MCF 10A (cell line): ENCODE data around the gene SCN1B. TPM values are rescaled to one million over a fixed set of nuclear protein-coding genes. Genes with fewer than 3 reads are reported as not detected.

Experiments
- BruUV-seq: library from RNA; stranded (reverse); fragments of 400-500 nt; replicated peaks from 2 replicates; lab custom pipeline; 2021; lab: Mats Ljungman, UMichigan
- CTCF ChIA-PET: fragments of 300-600 bp; sonication (Branson Sonifier 250); formaldehyde crosslinking; extraction: SDS; loops from one replicate; lab custom pipeline; 2021; ENCODE audit warnings: antibody characterized with exemption, inconsistent platforms; lab: Yijun Ruan, JAX
- POLR2A ChIA-PET: fragments of 300-600, 350-650 bp; sonication (Branson Sonifier 250); formaldehyde crosslinking; extraction: SDS; loops from one replicate; lab custom pipeline; 2020; ENCODE audit warnings: antibody characterized with exemption, inconsistent platforms; lab: Yijun Ruan, JAX
- DNase-seq: peaks from one replicate; pipeline ENCODE4 v3.0.0-alpha.2; 2018; ENCODE audit not compliant: unreplicated experiment
- H3K27ac Mint-ChIP-seq: one replicate; pipeline ENCODE4 v1.8.0; 2022; ENCODE audit warnings: mild to moderate bottlenecking, low read depth, mixed read lengths; ENCODE audit not compliant: unreplicated experiment
- H3K27me3 Mint-ChIP-seq: one replicate; pipeline ENCODE4 v1.8.0; 2022; ENCODE audit warnings: mixed read lengths; ENCODE audit not compliant: insufficient read depth, unreplicated experiment
- H3K36me3 Mint-ChIP-seq: one replicate; pipeline ENCODE4 v1.8.0; 2022; ENCODE audit warnings: mild to moderate bottlenecking, moderate library complexity, mixed read lengths; ENCODE audit not compliant: insufficient read depth, unreplicated experiment
- H3K4me1 Mint-ChIP-seq: one replicate; pipeline ENCODE4 v1.8.0; 2022; ENCODE audit warnings: mixed read lengths; ENCODE audit not compliant: insufficient read depth, unreplicated experiment
- H3K4me3 Mint-ChIP-seq: one replicate; pipeline ENCODE4 v1.8.0; 2022; ENCODE audit warnings: mild to moderate bottlenecking, moderate library complexity, mixed read lengths; ENCODE audit not compliant: unreplicated experiment
- H3K9me3 Mint-ChIP-seq: one replicate; pipeline ENCODE4 v1.8.0; 2022; ENCODE audit warnings: mixed read lengths; ENCODE audit not compliant: unreplicated experiment
- intact Hi-C: fragments of 100-400 bp; cut with micrococcal nuclease; formaldehyde crosslinking; loops from 2 replicates; pipeline ENCODE4 v1.14.1; 2022
- total RNA-seq: library from RNA; stranded (reverse); gene quantifications from 2 replicates; pipeline ENCODE4 v1.2.3, GENCODE V29; 2022
- TF ChIP-seq, protein P1 (sequence below): fragments of 200-600 bp; IDR thresholded peaks from one replicate; pipeline ENCODE4 v1.8.0; 2022; ENCODE audit warnings: antibody characterized with exemption, mild to moderate bottlenecking; ENCODE audit not compliant: unreplicated experiment

SCN1B gene
- total RNA-seq, 1 experiment from 2014 or later: 0.19 TPM

DNA sequence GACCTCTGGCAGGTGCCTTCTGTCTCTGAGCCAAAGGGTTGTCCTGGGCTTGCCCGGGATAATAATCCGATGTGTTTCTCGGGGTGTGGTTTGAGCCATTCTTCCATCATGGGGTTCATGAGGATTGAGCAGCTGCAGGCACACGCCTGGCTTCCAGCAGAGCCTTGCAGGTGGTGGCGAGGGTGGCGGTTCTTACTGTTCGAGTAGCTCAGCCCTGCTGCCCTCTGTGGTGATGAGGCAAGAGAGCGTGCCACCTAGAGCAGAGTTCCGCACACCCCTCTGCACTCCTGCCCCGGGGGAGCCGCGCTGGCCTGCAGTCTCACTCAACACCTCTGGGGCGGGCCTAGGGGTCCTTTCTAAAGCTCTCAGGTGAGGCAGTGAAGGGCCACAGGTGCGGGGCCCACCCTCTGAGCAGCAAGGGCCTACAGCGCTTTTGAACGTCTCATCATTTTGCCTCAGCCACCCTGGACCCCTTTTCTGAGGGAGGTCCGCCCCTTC is 3.8 kb downstream of the SCN1B start:
- ChIA-PET CTCF (interaction anchor here (0.6 to 2.1 kb wide), 5 partner anchors 8 to 80 kb away, joined by 3 to 11 read pairs (median 3); no protein-coding TSS in a partner anchor), POLR2A (no interaction called here)
- Mint-ChIP-seq H3K4me1 (peaks cover 6% of the 10 kb centered on the region), H3K36me3 (no peaks in the 10 kb centered on the region), H3K4me3 (no peak overlapping the region), H3K27ac (no peak overlapping the region), H3K27me3 (peaks cover 31% of the 10 kb centered on the region), H3K9me3 (no peaks in the 10 kb centered on the region)
- no TSS peak for BruUV-seq
- TF ChIP-seq, protein P1, sequence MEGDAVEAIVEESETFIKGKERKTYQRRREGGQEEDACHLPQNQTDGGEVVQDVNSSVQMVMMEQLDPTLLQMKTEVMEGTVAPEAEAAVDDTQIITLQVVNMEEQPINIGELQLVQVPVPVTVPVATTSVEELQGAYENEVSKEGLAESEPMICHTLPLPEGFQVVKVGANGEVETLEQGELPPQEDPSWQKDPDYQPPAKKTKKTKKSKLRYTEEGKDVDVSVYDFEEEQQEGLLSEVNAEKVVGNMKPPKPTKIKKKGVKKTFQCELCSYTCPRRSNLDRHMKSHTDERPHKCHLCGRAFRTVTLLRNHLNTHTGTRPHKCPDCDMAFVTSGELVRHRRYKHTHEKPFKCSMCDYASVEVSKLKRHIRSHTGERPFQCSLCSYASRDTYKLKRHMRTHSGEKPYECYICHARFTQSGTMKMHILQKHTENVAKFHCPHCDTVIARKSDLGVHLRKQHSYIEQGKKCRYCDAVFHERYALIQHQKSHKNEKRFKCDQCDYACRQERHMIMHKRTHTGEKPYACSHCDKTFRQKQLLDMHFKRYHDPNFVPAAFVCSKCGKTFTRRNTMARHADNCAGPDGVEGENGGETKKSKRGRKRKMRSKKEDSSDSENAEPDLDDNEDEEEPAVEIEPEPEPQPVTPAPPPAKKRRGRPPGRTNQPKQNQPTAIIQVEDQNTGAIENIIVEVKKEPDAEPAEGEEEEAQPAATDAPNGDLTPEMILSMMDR: no peak
- intact Hi-C loops: no loop called here
- DNase-seq: no peak

DNA sequence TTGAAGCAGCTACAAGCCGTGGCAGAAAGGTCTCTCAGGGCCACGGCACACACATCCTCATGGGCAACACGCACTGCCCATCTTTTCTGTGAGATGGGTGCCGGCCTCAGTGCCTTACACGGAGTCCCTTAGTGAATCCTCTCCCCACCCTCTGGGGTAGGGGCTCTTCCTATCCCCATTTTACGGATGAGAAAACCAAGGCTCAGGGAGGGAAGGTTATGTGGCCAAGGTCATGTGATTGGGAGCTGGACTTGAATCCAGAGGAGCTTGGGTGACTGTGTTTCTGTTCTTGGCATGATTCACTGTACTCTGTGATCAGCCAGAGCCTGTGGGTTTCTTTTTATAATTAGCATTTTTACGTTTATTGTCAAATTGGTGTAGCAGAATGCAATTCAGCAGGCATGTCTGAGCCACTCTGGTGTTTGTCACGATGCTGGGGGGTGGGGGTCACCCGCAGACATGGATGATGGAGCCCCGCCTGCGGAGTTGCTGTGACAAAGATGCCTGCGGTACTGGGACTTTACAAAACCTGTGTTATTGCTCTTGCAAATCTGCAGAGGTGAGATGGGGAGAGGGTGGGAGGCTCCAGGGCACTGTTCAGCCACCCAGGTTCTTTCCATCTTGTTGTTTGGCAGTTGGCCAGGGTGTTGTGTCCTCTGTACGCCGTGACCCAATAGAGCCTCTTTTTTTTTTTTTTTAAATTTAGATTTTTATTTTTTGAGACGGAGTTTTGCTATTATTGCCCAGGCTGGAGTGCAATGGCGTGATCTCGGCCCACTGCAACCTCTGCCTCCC is 4.5 kb downstream of the SCN1B start:
- no TSS peak for BruUV-seq
- no peak overlapping the region for H3K27ac Mint-ChIP-seq
- H3K36me3 Mint-ChIP-seq: no peaks in the 10 kb centered on the region
- ChIA-PET POLR2A (no interaction called here), CTCF (interaction anchor here (0.6 to 2.1 kb wide), 2 partner anchors 9 to 28 kb away, joined by 3 to 11 read pairs; no protein-coding TSS in a partner anchor)
- H3K9me3 Mint-ChIP-seq: no peaks in the 10 kb centered on the region
- no peak overlapping the region for H3K4me3 Mint-ChIP-seq
- no peak for DNase-seq
- TF ChIP-seq, protein P1: no peak
- peaks cover 6% of the 10 kb centered on the region for H3K4me1 Mint-ChIP-seq
- intact Hi-C loops: no loop called here
- peaks cover 31% of the 10 kb centered on the region for H3K27me3 Mint-ChIP-seq

DNA sequence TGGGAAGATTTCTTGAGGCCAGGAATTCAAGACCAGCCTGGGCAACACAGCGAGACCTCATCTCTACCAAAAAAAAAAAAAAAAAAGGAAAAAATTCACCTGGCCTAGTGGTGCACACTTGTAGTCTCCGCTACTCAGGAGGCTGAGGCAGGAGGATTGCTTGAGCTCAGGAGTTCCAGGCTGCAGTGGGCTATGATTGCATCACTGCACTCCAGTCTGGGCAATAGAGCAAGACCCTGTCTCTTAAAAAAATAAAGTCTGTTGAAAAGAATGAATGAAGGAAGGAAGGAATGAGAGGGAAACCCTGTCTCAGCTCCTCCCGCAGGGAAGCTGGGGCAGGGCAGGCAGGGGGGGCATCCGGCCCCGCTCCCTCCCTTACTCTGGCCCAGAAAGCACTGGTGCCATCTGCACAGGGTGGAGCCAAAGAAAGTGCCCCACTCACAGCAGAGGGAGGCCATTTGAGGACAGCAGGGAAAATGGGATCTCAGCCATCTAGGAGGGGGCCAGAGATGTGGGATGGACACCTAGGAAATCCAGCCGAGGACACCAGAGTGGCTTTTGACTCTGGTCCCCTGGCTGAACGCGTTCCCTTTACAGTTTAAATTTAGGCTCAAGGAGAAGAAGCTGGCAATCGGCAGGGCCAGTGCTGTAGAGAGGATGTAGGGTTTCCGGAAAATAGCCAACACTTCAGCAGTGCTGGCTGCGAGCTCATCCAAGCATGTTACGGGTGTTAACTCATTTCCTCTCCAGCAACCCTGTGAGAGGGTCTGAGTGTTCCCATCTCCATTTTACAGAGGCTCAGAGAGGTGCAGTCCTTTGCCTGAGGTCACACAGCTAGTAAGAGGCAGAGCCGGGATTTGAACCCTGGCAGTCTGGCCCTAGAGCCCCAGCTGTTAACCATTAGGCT is 7.7 kb downstream of the SCN1B start:
- no peak for DNase-seq
- Mint-ChIP-seq H3K27ac (no peak overlapping the region), H3K27me3 (peaks cover 8% of the 10 kb centered on the region), H3K36me3 (no peaks in the 10 kb centered on the region), H3K9me3 (no peaks in the 10 kb centered on the region), H3K4me3 (no peak overlapping the region), H3K4me1 (no peaks in the 10 kb centered on the region)
- intact Hi-C loops: no loop called here
- TF ChIP-seq, protein P1: no peak
- CTCF ChIA-PET: interaction anchor here (1.2 kb wide), 1 partner anchor 8 kb away, joined by 3 read pairs; no protein-coding TSS in a partner anchor
- no TSS peak for BruUV-seq
- POLR2A ChIA-PET: interaction anchor here (0.7 kb wide), 1 partner anchor 24 kb away, joined by 3 read pairs; no protein-coding TSS in a partner anchor
